GM18498 (cell line): ENCODE results near the gene NDUFAF3.

ENCODE experiments used
- ATAC-seq: cut with Tn5 transposase; IDR thresholded peaks from one replicate; pipeline ENCODE4 v1.9.1; 2021; ENCODE audit warnings: mild to moderate bottlenecking, moderate library complexity; ENCODE audit not compliant: unreplicated experiment

The NDUFAF3 gene

GRCh38 chr3:49017229-49017970, 4.5 kb upstream of the NDUFAF3 start:
- no peak for ATAC-seq

DNA sequence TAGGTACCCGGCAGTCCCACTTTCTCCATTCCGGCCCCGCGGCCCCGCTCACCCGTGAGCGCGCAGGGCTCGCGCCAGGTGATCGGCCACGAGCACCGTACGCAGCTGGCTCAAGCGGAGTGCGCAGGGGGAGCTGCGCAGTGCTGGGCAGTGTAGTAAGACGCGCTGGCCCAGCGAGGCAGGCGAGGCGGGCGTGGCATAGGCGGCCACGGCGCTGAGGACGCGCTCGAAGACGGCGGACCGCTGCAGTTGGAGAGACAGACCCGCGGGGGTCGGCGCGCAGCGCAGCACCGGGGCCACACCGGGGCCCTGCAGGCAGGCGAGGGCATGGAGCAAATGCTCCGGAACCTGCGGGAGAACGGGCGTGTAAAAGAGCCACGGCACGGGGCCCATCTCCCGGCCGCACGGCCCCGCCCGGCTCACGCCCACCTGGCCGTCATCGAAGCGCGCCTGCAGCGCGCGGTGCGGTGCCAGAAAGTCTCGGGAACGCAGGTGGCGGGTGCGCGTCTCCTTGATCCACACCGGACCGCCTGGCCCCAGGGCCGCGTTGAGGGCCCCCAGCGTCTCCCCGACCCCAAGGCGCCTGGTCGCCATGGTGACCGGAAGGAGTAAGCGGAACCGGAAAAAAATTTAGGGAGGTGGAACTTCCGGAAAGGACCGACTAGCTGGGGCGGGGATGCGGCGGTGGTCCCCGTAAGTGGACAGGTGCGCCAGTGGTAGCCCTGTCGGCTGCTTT, 3.8 kb upstream of the NDUFAF3 start, which contains the start of gene DALRD3:
TSS of gene DALRD3 (minus strand) at position 610 of the 736 bp plus-strand sequence. CDS start at position 594, 16 bp downstream.
- ATAC-seq, result no peak

- ATAC-seq, result no peak
Measured at GRCh38 chr3:49018707-49019006, 3.3 kb upstream of the NDUFAF3 start.

DNA sequence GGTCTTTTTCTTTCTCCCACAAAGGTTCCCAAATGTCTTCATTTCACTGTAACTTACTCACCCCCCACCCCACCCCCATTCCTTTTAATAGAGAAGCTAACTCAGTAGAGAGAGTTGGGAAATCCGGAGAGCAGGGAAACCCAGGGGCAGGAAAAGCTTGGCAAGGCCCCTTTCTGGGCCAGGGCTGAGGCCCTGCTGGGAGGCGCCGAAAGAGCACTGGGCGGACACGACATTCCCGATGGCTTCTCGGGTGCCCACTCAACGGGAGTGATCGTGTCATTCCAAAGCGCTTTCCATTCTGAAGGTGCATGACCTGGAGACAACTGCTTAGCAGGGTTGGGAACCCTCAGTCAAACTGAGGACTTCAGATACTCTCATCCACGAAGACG, 2.0 kb upstream of the NDUFAF3 start:
- ATAC-seq, result no peak

DNA sequence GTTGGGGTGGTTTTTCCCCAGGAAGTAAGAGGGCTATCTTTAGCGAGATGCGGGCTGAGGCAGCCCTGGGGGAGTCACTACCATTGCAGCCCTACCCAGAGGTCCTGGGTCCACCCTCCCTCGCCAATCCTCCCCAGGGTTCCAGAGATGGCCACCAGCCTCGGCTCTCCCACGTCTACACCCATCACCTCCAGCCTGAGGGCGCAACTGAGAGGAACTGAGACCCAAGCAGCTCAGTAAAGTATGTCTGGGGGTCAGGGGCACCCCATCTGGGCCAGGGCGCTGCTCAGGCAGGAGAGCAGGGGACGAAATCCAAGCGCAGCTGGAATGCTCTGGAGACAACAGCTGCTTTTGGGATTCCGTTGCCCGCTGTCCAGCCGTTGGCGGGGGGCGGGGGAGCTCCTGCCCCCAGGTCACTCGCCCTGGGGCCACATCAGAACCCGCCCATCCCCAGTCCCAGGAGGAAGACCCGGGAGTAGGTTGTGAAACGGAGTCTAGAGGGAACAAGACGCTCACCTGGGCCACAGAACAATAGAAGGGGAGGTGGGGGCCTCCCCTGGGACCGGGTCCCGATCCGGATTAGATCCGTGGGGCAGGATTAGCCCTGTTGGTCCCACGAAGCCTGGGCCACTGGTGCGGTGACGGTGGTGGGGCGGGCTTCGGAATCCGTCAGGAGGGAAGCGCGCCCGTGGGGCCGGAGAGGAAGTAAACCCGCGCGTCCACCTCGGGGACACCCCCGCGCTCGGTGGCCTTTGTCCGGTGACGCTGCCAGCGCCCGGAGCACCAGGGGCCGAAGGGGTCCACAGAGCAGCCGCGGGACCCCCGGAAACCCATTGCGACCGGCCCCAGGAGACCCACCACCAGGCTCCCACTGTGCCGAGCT, 1.4 kb upstream of the NDUFAF3 start:
- peak; percentile 13 for ATAC-seq

DNA sequence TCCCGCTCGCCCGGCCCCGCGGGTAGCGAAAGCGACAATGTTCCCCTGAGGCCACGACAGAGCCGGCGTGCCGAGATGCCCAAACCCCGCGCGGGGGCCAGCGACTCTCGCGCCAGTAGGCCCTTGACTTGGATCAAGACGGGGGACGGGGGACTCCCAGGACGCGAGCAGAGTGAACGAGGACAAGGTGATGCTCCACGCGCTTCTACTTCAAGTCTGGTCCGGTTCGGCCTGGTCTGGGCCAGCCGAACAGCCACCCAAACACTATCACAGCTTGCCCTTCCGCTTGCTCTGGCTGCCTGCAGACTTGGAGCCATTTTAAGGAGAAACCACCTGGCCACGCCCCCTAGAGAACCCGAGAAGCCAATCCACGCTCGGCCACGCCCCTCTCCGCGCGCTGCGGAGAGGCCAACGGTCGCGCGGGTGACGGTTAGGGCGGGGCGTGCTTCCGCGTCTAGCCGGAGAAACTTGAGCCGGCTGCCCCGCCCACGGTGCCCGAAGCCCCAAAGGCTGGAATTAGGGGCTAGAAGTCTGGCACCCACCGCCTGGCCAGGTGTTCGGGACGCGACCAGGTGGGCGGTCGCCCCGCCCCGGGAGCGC, 608 bp upstream of the NDUFAF3 start:
- peak; percentile 57 for ATAC-seq

- no peak for ATAC-seq
Measured at GRCh38 chr3:49022688-49023171, 809 bp downstream of the NDUFAF3 start.

- ATAC-seq, result no peak
Measured at GRCh38 chr3:49023775-49024174, 1.9 kb downstream of the NDUFAF3 start.

DNA sequence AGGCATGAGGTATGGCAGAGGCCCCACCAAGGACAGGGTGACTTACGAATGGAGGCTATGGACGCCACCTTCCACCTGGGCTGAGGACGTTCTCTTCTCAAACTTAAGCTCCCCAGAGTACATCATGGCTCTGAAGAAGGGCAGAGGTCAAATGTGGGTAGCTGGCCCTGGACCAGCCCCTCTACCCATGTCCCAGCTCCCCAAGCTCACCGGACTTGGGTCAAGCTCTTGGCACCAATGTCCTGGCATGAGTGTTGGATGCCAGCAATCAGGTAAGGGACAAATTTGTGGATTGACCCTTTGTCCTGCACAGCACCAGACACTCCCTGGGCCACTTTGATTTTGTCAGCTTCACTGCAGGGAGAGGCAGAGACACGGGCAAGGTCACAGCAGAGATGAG, 2.5 kb downstream of the NDUFAF3 start:
- no peak for ATAC-seq

DNA sequence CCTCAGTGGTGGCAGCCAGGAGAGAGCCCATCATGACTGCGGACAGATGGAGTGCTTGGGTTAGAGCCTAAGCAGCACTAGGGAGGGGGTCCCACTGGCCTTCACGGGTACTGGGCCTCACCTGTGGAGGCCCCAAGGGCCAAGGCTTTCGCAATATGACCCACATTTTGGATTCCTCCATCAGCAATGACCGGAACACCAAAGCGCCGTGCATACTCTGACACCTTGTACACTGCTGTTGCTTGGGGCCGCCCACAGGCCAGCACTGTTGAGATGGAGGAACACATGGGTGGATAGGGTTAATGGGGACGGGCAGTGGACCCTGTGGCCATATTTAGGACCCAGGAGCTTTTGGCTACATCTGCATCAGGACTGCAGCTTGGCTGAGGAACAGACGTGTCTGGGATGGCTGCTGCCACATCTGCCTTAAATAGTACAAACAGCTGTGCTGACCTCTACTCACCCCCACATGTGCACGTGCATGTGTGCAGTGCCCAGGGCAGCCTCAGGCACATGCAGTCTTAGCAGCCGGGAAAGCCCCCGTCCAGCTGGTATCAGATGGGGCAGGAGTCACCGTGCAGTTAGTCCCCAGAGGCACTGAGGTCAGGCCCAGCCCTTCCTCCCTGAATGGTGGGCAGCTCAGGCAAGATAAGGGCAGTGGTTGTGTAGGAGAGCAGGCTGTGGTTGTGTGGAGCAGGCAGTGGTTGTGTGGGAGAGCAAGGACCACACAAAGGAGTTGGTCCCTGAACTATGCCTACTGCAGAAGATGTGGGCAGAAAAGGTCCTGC, 3.3 kb downstream of the NDUFAF3 start:
- ATAC-seq, result no peak

DNA sequence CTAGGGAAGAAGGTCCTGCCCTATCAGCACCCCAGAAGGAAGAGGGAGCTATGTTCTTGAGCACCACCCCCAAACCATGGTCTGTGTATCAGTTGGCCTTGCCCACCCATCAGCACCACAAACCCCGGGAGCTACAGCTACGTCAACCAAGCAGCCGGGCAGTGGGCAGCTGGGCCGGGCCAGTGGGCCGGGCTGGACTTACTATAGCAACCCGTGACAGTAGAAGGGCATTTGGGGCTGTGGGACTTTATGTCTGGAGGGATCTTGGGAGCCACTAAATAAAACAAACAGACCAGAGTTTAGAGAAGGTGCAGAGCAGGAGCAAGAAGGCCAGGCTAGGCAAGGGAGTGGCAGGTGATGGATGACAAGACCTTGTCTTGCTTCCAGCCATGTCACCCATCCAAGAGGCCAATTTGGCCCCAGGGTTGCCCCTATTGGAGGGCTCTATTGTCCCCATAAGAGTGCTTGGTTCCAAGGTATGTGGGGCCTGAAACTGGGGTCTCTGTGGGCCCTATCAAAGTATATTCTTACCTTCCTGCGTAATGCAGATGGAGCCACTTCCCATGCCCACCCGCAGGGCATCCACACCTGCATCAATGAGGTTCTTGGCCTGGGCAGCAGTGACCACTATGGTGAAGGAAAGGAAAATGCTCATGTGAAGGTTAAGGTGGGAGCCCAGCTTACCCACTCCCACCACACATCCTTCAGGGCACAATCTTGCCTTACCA, 4.0 kb downstream of the NDUFAF3 start:
- no peak for ATAC-seq

DNA sequence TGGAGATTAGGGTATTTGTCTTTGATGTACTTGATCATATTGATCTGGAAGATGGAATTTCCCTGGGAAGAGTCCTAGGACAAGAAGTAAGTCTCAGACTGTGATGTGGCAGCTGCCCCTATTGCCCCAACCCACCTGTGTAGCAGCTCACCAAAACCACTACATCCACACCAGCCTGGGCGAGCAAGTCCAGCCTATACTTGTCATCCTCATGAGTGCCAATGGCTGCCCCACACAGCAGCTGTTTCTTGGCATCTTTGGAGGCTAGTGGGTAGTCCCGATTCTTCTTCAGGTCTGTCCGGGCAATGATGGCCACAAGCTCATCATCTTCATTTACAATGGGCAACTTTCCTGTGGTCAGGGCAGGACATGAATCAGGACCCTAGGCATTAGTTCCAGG, 4.6 kb downstream of the NDUFAF3 start:
- no peak for ATAC-seq

DNA sequence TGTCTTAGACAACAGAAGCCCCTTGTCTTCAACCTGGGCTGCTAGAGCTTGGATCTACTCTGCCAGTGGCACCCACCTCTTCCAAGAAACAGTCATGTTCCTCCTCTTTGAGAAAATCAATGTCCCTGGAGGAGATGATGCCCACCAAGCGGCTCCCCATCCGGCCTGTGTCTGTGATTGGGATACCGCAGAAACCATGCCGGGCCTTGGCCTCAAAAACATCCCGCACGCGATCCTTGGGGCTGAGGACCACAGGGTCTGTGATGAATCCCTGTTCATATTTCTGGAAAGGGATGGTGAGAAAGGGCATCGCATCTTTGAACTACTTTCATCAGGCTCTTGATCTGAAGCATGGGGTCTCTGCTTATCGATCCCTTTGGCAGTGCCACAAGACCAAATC, 5.7 kb downstream of the NDUFAF3 start:
- ATAC-seq, result no peak

DNA sequence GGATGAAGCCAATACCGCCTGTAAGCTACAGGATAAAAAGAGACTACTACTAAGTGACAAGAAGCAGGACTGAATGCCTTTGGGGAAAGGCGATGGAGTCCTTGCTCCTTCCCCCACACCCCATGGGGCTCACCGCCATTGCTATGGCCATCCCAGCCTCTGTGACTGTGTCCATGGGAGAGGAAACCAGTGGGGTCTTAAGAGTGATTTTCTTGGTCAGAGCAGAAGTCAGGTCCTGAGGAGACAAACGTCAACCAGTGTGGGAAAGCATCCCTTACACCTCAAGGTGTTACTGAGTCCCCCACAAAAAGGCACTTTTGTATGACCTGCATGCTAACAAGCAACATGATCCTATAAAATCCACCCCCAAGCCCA, 6.4 kb downstream of the NDUFAF3 start:
- no peak for ATAC-seq

DNA sequence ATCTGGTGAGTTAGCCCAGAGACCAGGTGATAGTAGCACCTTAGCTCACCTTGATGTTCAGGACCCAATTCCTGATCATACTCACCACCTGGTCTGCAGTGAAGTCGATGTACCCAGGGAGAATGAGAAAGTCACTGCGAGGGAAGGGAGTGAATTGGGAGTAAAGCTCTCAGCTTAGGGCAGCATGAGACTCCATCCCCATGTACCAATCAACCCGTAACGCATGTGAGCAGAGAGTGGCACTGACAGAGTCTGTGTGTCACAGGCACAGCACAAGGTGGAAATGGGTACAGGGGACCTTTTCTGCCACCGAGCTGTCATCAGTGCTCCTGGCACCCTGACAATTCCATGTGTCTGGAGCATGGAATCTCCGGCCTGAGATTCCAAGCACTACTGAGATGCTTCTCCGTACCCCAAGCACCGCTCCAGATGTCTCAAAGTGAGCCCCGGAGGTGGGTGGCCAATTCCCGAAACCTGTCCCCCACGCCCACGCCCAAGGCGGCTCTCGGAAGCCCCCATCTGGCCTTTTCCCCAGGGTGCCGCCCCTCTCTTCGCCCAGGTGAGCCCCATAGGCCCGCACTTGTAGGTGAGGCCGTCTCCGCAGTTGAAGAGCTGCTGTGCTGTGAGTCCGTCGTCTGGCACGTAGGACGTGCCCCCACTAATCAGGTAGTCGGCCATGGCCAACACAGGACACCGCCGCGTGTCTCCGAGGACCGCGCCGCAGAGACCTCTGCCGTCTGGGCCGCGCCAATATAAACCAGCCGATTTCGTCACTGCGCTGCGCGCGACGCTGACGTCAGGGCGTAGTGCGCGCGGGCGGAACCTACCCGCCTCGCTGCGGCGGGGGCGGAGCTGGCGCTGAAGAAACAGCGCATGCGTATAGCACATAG, 7.0 kb downstream of the NDUFAF3 start, which contains the start of gene IMPDH2:
TSS of gene IMPDH2 (minus strand) at position 726 of the 890 bp plus-strand sequence. CDS start at position 678, 48 bp downstream.
- ATAC-seq, result peak; percentile 89

GRCh38 chr3:49029563-49029884, 7.6 kb downstream of the NDUFAF3 start:
- no peak for ATAC-seq

DNA sequence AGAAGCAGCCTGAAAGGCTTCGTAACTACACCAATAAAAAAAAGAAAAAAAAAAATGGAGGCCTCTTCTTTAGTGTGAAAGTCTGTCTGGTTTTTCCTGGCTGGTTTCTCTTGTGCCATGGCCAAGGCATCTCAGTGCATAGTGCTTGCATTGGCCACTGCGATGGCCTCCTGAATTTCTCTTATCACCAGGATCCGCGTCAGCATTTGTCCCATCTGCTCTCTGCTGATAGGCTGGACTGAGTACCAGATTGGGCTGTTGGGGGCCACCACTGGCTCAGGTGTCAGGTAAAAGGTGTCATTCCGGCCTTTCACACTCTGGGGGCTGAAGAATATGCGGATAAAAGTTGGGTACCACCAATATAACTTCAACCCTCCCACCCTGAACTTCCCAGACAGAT, 8.4 kb downstream of the NDUFAF3 start:
- ATAC-seq, result no peak

DNA sequence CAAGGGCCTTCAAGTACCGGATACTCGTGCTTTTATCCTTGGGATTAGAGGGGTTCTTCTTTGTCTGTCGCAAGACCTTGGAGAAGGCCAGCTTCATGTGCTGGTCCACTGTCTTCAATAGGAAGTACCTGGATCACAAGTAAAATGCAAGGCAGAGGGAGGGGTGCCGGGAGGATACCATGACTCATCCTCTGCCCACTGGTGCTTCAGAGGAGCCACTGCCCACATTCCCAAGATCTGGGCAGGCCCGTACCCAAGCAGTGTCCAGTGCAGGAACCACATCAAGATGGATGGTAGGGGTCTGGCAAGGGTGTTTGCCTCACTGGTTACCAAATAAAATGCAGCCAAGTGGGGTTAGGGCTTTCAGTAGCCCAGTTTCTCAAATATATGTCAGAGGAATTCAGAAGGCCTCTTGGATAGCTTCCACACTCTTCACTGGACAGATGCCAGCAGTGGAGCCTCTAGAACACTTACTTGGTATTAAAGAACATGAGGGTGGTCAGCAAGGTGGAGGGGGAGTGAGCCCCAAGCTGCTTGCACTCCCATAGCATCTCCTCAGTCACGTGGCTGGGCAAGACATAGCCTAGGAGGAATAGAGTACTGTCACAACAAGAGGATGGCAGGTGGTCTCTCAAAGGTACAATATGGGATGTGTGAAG, 10.9 kb downstream of the NDUFAF3 start:
- ATAC-seq, result no peak
